Esophagus (tissue), 2 donors: Measurements from ENCODE around the gene DSG3. TPM values are rescaled to one million over a fixed set of nuclear protein-coding genes. Genes with fewer than 3 reads are reported as not detected.
A peak's percentile ranks its signal among the peaks of the same experiment; 100 is the strongest.

Experiments used
- H3K27ac ChIP-seq, 2 donors: one replicate each; pipeline ENCODE4 v1.5.1; 2013; ENCODE audit warnings: low read depth in 2 of 2, mild to moderate bottlenecking in 2 of 2, inconsistent platforms in 1 of 2, low read length in 1 of 2, moderate library complexity in 1 of 2
- H3K27me3 ChIP-seq, 2 donors: one replicate each; pipeline ENCODE4 v1.6.1; 2013; ENCODE audit warnings: low read length in 2 of 2, control low read depth in 1 of 2, mild to moderate bottlenecking in 1 of 2; ENCODE audit not compliant: insufficient read depth in 2 of 2, control insufficient read depth in 1 of 2
- H3K36me3 ChIP-seq, 2 donors: one replicate each; pipeline ENCODE4 v1.6.1; 2013; ENCODE audit warnings: low read length in 1 of 2; ENCODE audit not compliant: control insufficient read depth in 2 of 2, insufficient read depth in 2 of 2
- H3K4me1 ChIP-seq, 2 donors: one replicate each; pipeline ENCODE4 v1.6.1; 2013; ENCODE audit warnings: low read length in 1 of 2; ENCODE audit not compliant: control insufficient read depth in 2 of 2, insufficient read depth in 2 of 2
- H3K4me3 ChIP-seq, 2 donors: one replicate each; pipeline ENCODE4 v1.5.1; 2013; ENCODE audit warnings: low read length in 2 of 2, mild to moderate bottlenecking in 2 of 2, low read depth in 1 of 2, moderate library complexity in 1 of 2
- H3K9me3 ChIP-seq, 2 donors: one replicate each; pipeline ENCODE4 v1.6.1; 2013; ENCODE audit warnings: mild to moderate bottlenecking in 2 of 2, low read depth in 1 of 2, low read length in 1 of 2, moderate library complexity in 1 of 2; ENCODE audit not compliant: control insufficient read depth in 2 of 2, insufficient read depth in 1 of 2
- WGBS, 2 donors: extraction: QIAGEN DNeasy Blood & Tissue Kit; methylation state at CpG; one replicate each; pipeline ENCODE4 v1.1.7; 2013; 5-methylcytosine and 5-hydroxymethylcytosine counted together
- polyA plus RNA-seq, 2 donors: library from polyadenylated mRNA; stranded (reverse); fragments of 200-250 nt; gene quantifications; one replicate each; pipeline ENCODE4 v1.2.3, GENCODE V29; 2013
- donor health status: healthy with polysubstance abuse.
- donor health status: Bipolar disorder and iron deficiency.

Gene DSG3
- 100 to 1,000 TPM; 130 to 305 TPM for polyA plus RNA-seq

- WGBS, 2 donors, result 31 to 49% methylated on average over 9 of the region's 9 CpGs
- Histone ChIP-seq H3K4me3 (peak within 1 kb of the TSS; percentile 47 to 97), H3K36me3 (no peaks in the 10 kb centered on the region), H3K27me3 (no peaks in the 10 kb centered on the region), H3K4me1 (no peaks in the 10 kb centered on the region), H3K9me3 (no peaks in the 10 kb centered on the region), H3K27ac (peak within 1 kb of the TSS; percentile 72 to 78)
Measured at GRCh38 chr18:31447530-31448191, at the start of gene DSG3. Gene DSG3 (plus strand): TSS chr18:31447741. CDS start chr18:31447878, 137 bp downstream.

- no peak overlapping the region for H3K27ac ChIP-seq
- H3K36me3 ChIP-seq, result no peaks in the 10 kb centered on the region
- 67 to 69% methylated on average over 2 of the region's 2 CpGs for WGBS, 2 donors
- no peaks in the 10 kb centered on the region for H3K4me1 ChIP-seq
- no peak overlapping the region for H3K4me3 ChIP-seq
- no peaks in the 10 kb centered on the region for H3K27me3 ChIP-seq
- no peaks in the 10 kb centered on the region for H3K9me3 ChIP-seq
Measured at GRCh38 chr18:31398191-31398590, 49.4 kb upstream of the DSG3 start.

- no peak overlapping the region for H3K27ac ChIP-seq
- H3K36me3 ChIP-seq, result no peaks in the 10 kb centered on the region
- H3K4me1 ChIP-seq, result no peaks in the 10 kb centered on the region
- H3K27me3 ChIP-seq, result no peaks in the 10 kb centered on the region
- 52 to 57% methylated on average over 6 of the region's 6 CpGs for WGBS, 2 donors
- no peaks in the 10 kb centered on the region for H3K9me3 ChIP-seq
- no peak overlapping the region for H3K4me3 ChIP-seq
Measured at GRCh38 chr18:31399306-31400032, 48.1 kb upstream of the DSG3 start.

GRCh38 chr18:31401156-31402025, 46.1 kb upstream of the DSG3 start:
- WGBS, 2 donors, result 58 to 74% methylated on average over 6 of the region's 6 CpGs
- Histone ChIP-seq H3K27ac (no peak overlapping the region), H3K4me1 (no peaks in the 10 kb centered on the region), H3K4me3 (no peak overlapping the region), H3K36me3 (no peaks in the 10 kb centered on the region), H3K9me3 (no peaks in the 10 kb centered on the region), H3K27me3 (no peaks in the 10 kb centered on the region)

- Histone ChIP-seq H3K27me3 (no peaks in the 10 kb centered on the region), H3K4me3 (no peak overlapping the region), H3K27ac (no peak overlapping the region), H3K9me3 (no peaks in the 10 kb centered on the region), H3K36me3 (no peaks in the 10 kb centered on the region), H3K4me1 (no peaks in the 10 kb centered on the region)
Measured at GRCh38 chr18:31402026-31402373, 45.5 kb upstream of the DSG3 start.

- Histone ChIP-seq H3K36me3 (no peaks in the 10 kb centered on the region), H3K9me3 (no peaks in the 10 kb centered on the region), H3K27ac (no peak overlapping the region), H3K4me1 (no peaks in the 10 kb centered on the region), H3K4me3 (no peak overlapping the region), H3K27me3 (no peaks in the 10 kb centered on the region)
- whole genome bisulfite sequencing, 2 donors, result 66 to 71% methylated on average over 2 of the region's 2 CpGs
Measured at GRCh38 chr18:31403409-31403808, 44.1 kb upstream of the DSG3 start.

- Histone ChIP-seq H3K4me3 (no peak overlapping the region), H3K36me3 (peaks cover 0 to 6% of the 10 kb centered on the region in 2 donors), H3K27me3 (no peaks in the 10 kb centered on the region), H3K27ac (no peak overlapping the region), H3K4me1 (no peaks in the 10 kb centered on the region), H3K9me3 (no peaks in the 10 kb centered on the region)
- 66 to 75% methylated on average over 3 of the region's 3 CpGs for WGBS, 2 donors
Measured at GRCh38 chr18:31407649-31408048, 39.9 kb upstream of the DSG3 start.

- WGBS, 2 donors, result 60 to 63% methylated on average over 4 of the region's 4 CpGs
- no peaks in the 10 kb centered on the region for H3K27me3 ChIP-seq
Measured at GRCh38 chr18:31409276-31409675, 38.3 kb upstream of the DSG3 start.

GRCh38 chr18:31410716-31411483, 36.6 kb upstream of the DSG3 start:
- Histone ChIP-seq H3K4me3 (no peak overlapping the region), H3K36me3 (peaks cover 0 to 6% of the 10 kb centered on the region in 2 donors), H3K9me3 (no peaks in the 10 kb centered on the region), H3K4me1 (no peaks in the 10 kb centered on the region), H3K27me3 (no peaks in the 10 kb centered on the region), H3K27ac (no peak overlapping the region)
- 66 to 71% methylated on average over 37 of the region's 37 CpGs for WGBS, 2 donors

More at GRCh38 chr18:31409276-31409675, 38.3 kb upstream of the DSG3 start:
- H3K4me3 ChIP-seq, result no peak overlapping the region
- peaks cover 0 to 6% of the 10 kb centered on the region in 2 donors for H3K36me3 ChIP-seq
- H3K9me3 ChIP-seq, result no peaks in the 10 kb centered on the region
- H3K4me1 ChIP-seq, result no peaks in the 10 kb centered on the region
- H3K27ac ChIP-seq, result no peak overlapping the region
